Adrenal gland (tissue), 5 donors: ENCODE measurements around the gene MEFV.

ENCODE experiments used
- POLR2A ChIP-seq, 2 donors: fragments of 450-650 bp; IDR thresholded peaks; one replicate each; pipeline ENCODE4 v1.6.1; 2017; ENCODE audit warnings: antibody characterized with exemption in 2 of 2, mild to moderate bottlenecking in 2 of 2, moderate library complexity in 1 of 2
- TF ChIP-seq, protein P1 (sequence below), 6 experiments: fragments of 450-650 bp in 4 of 6; fragments of 200-600 bp in 2 of 6; sonication (generic) in 1 of 6; IDR thresholded peaks; 1 replicate in 5 of 6; 2 replicates in 1 of 6; pipeline versions ENCODE4 v1.5.1 to v1.8.0; 2016 to 2021; ENCODE audit warnings: antibody characterized with exemption in 6 of 6, mild to moderate bottlenecking in 2 of 6, moderate library complexity in 1 of 6
- donor health status: DM: no; HTN: no; CAD: no.

DNA sequence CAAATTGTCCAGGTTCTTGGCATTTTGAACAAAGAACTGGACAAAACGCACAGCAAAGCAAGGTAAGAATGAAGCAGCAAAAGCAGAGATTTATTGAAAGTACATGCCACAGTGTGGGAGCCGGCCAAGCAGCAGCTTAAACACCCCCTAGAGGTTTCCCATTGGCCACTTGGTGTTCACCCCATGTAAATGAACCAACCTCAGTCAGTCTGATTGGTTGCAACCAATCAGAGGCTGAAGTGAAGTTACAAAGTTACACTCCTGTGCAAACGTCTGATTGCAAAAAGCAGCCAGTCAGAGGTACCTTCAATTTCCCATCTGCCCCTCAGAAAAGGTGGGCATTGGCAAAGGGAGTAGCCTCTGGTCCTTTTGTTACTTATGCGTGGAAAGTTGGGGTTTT lies 18.1 kb upstream of the MEFV start:
- TF ChIP-seq, protein P1, sequence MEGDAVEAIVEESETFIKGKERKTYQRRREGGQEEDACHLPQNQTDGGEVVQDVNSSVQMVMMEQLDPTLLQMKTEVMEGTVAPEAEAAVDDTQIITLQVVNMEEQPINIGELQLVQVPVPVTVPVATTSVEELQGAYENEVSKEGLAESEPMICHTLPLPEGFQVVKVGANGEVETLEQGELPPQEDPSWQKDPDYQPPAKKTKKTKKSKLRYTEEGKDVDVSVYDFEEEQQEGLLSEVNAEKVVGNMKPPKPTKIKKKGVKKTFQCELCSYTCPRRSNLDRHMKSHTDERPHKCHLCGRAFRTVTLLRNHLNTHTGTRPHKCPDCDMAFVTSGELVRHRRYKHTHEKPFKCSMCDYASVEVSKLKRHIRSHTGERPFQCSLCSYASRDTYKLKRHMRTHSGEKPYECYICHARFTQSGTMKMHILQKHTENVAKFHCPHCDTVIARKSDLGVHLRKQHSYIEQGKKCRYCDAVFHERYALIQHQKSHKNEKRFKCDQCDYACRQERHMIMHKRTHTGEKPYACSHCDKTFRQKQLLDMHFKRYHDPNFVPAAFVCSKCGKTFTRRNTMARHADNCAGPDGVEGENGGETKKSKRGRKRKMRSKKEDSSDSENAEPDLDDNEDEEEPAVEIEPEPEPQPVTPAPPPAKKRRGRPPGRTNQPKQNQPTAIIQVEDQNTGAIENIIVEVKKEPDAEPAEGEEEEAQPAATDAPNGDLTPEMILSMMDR (IDR thresholded peaks at IDR 0.05): no peak
- TF ChIP-seq POLR2A (IDR thresholded peaks at IDR 0.05): no peak
